Dendritic cell treated with granulocyte-macrophage colony-stimulating factor and Interleukin-4, amounts not matched to agents 40 ng/mL and 50 ng/mL, for 4 days (primary cell): ENCODE data around the gene MIGA1.

Experiments used
- H3K27ac Mint-ChIP-seq: one replicate; pipeline ENCODE4 v1.8.0; 2022; ENCODE audit warnings: mild to moderate bottlenecking, mixed read lengths
- H3K27me3 Mint-ChIP-seq: one replicate; pipeline ENCODE4 v1.8.0; 2022; ENCODE audit warnings: mild to moderate bottlenecking, mixed read lengths
- H3K36me3 Mint-ChIP-seq: one replicate; pipeline ENCODE4 v1.8.0; 2022; ENCODE audit warnings: low read depth, mixed read lengths
- H3K4me1 Mint-ChIP-seq: one replicate; pipeline ENCODE4 v1.8.0; 2022; ENCODE audit warnings: low read depth, mixed read lengths
- H3K4me3 Mint-ChIP-seq: one replicate; pipeline ENCODE4 v1.8.0; 2022; ENCODE audit warnings: mild to moderate bottlenecking, moderate library complexity, mixed read lengths
- H3K9me3 Mint-ChIP-seq: one replicate; pipeline ENCODE4 v1.8.0; 2022; ENCODE audit warnings: mixed read lengths
- intact Hi-C: fragments of 100-400 bp; cut with micrococcal nuclease; formaldehyde crosslinking; loops from one replicate; pipeline ENCODE4 v1.15.0; 2022

The MIGA1 gene

GRCh38 chr1:77845951-77846350, 66.5 kb downstream of the MIGA1 start:
- Mint-ChIP-seq H3K36me3 (peaks cover 13% of the 10 kb centered on the region), H3K9me3 (no peaks in the 10 kb centered on the region), H3K4me1 (no peaks in the 10 kb centered on the region), H3K27me3 (no peaks in the 10 kb centered on the region), H3K4me3 (no peak overlapping the region), H3K27ac (no peak overlapping the region)
- intact Hi-C loops: no loop called here

- Mint-ChIP-seq H3K36me3 (peaks cover 7% of the 10 kb centered on the region), H3K4me1 (no peaks in the 10 kb centered on the region)
Measured at GRCh38 chr1:77846966-77847365, 67.5 kb downstream of the MIGA1 start.

GRCh38 chr1:77847621-77848080, 68.2 kb downstream of the MIGA1 start:
- peaks cover 8% of the 10 kb centered on the region for H3K36me3 Mint-ChIP-seq
- H3K9me3 Mint-ChIP-seq: no peaks in the 10 kb centered on the region
- no peaks in the 10 kb centered on the region for H3K27me3 Mint-ChIP-seq
- intact Hi-C loops: no loop called here
- no peak overlapping the region for H3K27ac Mint-ChIP-seq
- H3K4me1 Mint-ChIP-seq: no peaks in the 10 kb centered on the region
- H3K4me3 Mint-ChIP-seq: no peak overlapping the region

More at GRCh38 chr1:77846966-77847365, 67.5 kb downstream of the MIGA1 start:
- intact Hi-C loops: no loop called here
- Mint-ChIP-seq H3K9me3 (no peaks in the 10 kb centered on the region), H3K27ac (no peak overlapping the region), H3K27me3 (no peaks in the 10 kb centered on the region), H3K4me3 (no peak overlapping the region)

GRCh38 chr1:77850082-77850481, 70.6 kb downstream of the MIGA1 start:
- Mint-ChIP-seq H3K9me3 (peaks cover 10% of the 10 kb centered on the region), H3K27ac (no peak overlapping the region), H3K4me1 (no peaks in the 10 kb centered on the region), H3K36me3 (peaks cover 30% of the 10 kb centered on the region), H3K27me3 (no peaks in the 10 kb centered on the region), H3K4me3 (no peak overlapping the region)
- intact Hi-C loops: no loop called here

GRCh38 chr1:77857552-77857951, 78.1 kb downstream of the MIGA1 start:
- H3K27ac Mint-ChIP-seq: no peak overlapping the region
- H3K4me1 Mint-ChIP-seq: no peaks in the 10 kb centered on the region
- peaks cover 31% of the 10 kb centered on the region for H3K9me3 Mint-ChIP-seq
- intact Hi-C loops: no loop called here
- no peak overlapping the region for H3K4me3 Mint-ChIP-seq
- H3K36me3 Mint-ChIP-seq: peaks cover 83% of the 10 kb centered on the region
- H3K27me3 Mint-ChIP-seq: no peaks in the 10 kb centered on the region

- Mint-ChIP-seq H3K4me1 (no peaks in the 10 kb centered on the region), H3K9me3 (peaks cover 31% of the 10 kb centered on the region), H3K36me3 (peaks cover 84% of the 10 kb centered on the region), H3K27me3 (no peaks in the 10 kb centered on the region), H3K27ac (no peak overlapping the region), H3K4me3 (no peak overlapping the region)
- intact Hi-C loops: no loop called here
Measured at GRCh38 chr1:77858725-77859124, 79.3 kb downstream of the MIGA1 start.

- peaks cover 30% of the 10 kb centered on the region for H3K9me3 Mint-ChIP-seq
- no peaks in the 10 kb centered on the region for H3K27me3 Mint-ChIP-seq
- H3K4me1 Mint-ChIP-seq: no peaks in the 10 kb centered on the region
- intact Hi-C loops: no loop called here
- H3K4me3 Mint-ChIP-seq: no peak overlapping the region
- peaks cover 83% of the 10 kb centered on the region for H3K36me3 Mint-ChIP-seq
- no peak overlapping the region for H3K27ac Mint-ChIP-seq
Measured at GRCh38 chr1:77859248-77859647, 79.8 kb downstream of the MIGA1 start.

GRCh38 chr1:77866296-77866695, 86.8 kb downstream of the MIGA1 start:
- H3K9me3 Mint-ChIP-seq: no peaks in the 10 kb centered on the region

GRCh38 chr1:77872645-77873044, 93.2 kb downstream of the MIGA1 start:
- H3K4me3 Mint-ChIP-seq: no peak overlapping the region
- intact Hi-C loops: no loop called here
- H3K27ac Mint-ChIP-seq: no peak overlapping the region
- no peaks in the 10 kb centered on the region for H3K4me1 Mint-ChIP-seq
- no peaks in the 10 kb centered on the region for H3K27me3 Mint-ChIP-seq
- no peaks in the 10 kb centered on the region for H3K9me3 Mint-ChIP-seq
- H3K36me3 Mint-ChIP-seq: peaks cover 24% of the 10 kb centered on the region

More at GRCh38 chr1:77866296-77866695, 86.8 kb downstream of the MIGA1 start:
- no peak overlapping the region for H3K27ac Mint-ChIP-seq
- no peaks in the 10 kb centered on the region for H3K4me1 Mint-ChIP-seq
- H3K36me3 Mint-ChIP-seq: peaks cover 78% of the 10 kb centered on the region
- no peaks in the 10 kb centered on the region for H3K27me3 Mint-ChIP-seq
- intact Hi-C loops: no loop called here
- no peak overlapping the region for H3K4me3 Mint-ChIP-seq

- no peak overlapping the region for H3K4me3 Mint-ChIP-seq
- no peak overlapping the region for H3K27ac Mint-ChIP-seq
- intact Hi-C loops: no loop called here
- peaks cover 23% of the 10 kb centered on the region for H3K36me3 Mint-ChIP-seq
- H3K4me1 Mint-ChIP-seq: no peaks in the 10 kb centered on the region
- H3K27me3 Mint-ChIP-seq: no peaks in the 10 kb centered on the region
- H3K9me3 Mint-ChIP-seq: no peaks in the 10 kb centered on the region
Measured at GRCh38 chr1:77873461-77873860, 94.0 kb downstream of the MIGA1 start.

- no peaks in the 10 kb centered on the region for H3K4me1 Mint-ChIP-seq
- no peak overlapping the region for H3K27ac Mint-ChIP-seq
- H3K9me3 Mint-ChIP-seq: no peaks in the 10 kb centered on the region
- no peak overlapping the region for H3K4me3 Mint-ChIP-seq
- intact Hi-C loops: no loop called here
- peaks cover 15% of the 10 kb centered on the region for H3K36me3 Mint-ChIP-seq
- no peaks in the 10 kb centered on the region for H3K27me3 Mint-ChIP-seq
Measured at GRCh38 chr1:77874804-77875445, 95.5 kb downstream of the MIGA1 start.

GRCh38 chr1:77876884-77877283, 97.4 kb downstream of the MIGA1 start:
- intact Hi-C loops: no loop called here
- Mint-ChIP-seq H3K27ac (no peak overlapping the region), H3K36me3 (peaks cover 4% of the 10 kb centered on the region), H3K27me3 (no peaks in the 10 kb centered on the region), H3K9me3 (no peaks in the 10 kb centered on the region), H3K4me1 (no peaks in the 10 kb centered on the region), H3K4me3 (no peak overlapping the region)

GRCh38 chr1:77881061-77881460, 101.6 kb downstream of the MIGA1 start:
- no peaks in the 10 kb centered on the region for H3K9me3 Mint-ChIP-seq
- intact Hi-C loops: no loop called here
- H3K27ac Mint-ChIP-seq: no peak overlapping the region
- no peaks in the 10 kb centered on the region for H3K4me1 Mint-ChIP-seq
- peaks cover 4% of the 10 kb centered on the region for H3K36me3 Mint-ChIP-seq
- H3K27me3 Mint-ChIP-seq: no peaks in the 10 kb centered on the region
- no peak overlapping the region for H3K4me3 Mint-ChIP-seq

GRCh38 chr1:77882411-77882810, 103.0 kb downstream of the MIGA1 start:
- intact Hi-C loops: no loop called here
- Mint-ChIP-seq H3K36me3 (peaks cover 4% of the 10 kb centered on the region), H3K27ac (no peak overlapping the region), H3K27me3 (peaks cover 3% of the 10 kb centered on the region), H3K4me1 (no peaks in the 10 kb centered on the region), H3K9me3 (no peaks in the 10 kb centered on the region), H3K4me3 (no peak overlapping the region)
